Glutamatergic neuron (in vitro differentiated cells): Measurements from ENCODE around the gene MPP4. TPM values are rescaled to one million over a fixed set of nuclear protein-coding genes. Genes with fewer than 3 reads are reported as not detected.

Experiments used
- DNase-seq: peaks from one replicate; pipeline ENCODE4 v3.0.0; 2022
- H3K27ac Mint-ChIP-seq: one replicate; pipeline ENCODE4 v1.8.0; 2020; ENCODE audit warnings: mild to moderate bottlenecking, mixed read lengths, inconsistent platforms; ENCODE audit not compliant: unreplicated experiment
- H3K27me3 Mint-ChIP-seq: one replicate; pipeline ENCODE4 v1.8.0; 2020; ENCODE audit warnings: mild to moderate bottlenecking, moderate library complexity, mixed read lengths, inconsistent platforms; ENCODE audit not compliant: unreplicated experiment
- H3K36me3 Mint-ChIP-seq: one replicate; pipeline ENCODE4 v1.8.0; 2020; ENCODE audit warnings: mild to moderate bottlenecking, mixed read lengths, inconsistent platforms; ENCODE audit not compliant: unreplicated experiment
- H3K4me1 Mint-ChIP-seq: one replicate; pipeline ENCODE4 v1.8.0; 2020; ENCODE audit warnings: mild to moderate bottlenecking, low read depth, mixed read lengths, inconsistent platforms; ENCODE audit not compliant: unreplicated experiment
- H3K4me3 Mint-ChIP-seq: one replicate; pipeline ENCODE4 v1.8.0; 2020; ENCODE audit warnings: mild to moderate bottlenecking, mixed read lengths, inconsistent platforms; ENCODE audit not compliant: unreplicated experiment
- H3K9me3 Mint-ChIP-seq: one replicate; pipeline ENCODE4 v1.8.0; 2020; ENCODE audit warnings: mild to moderate bottlenecking, moderate library complexity, mixed read lengths, inconsistent platforms; ENCODE audit not compliant: unreplicated experiment
- CTCF ChIP-seq: fragments of 200-600 bp; sonication (generic); IDR thresholded peaks from one replicate; pipeline ENCODE4 v1.5.0; 2021; ENCODE audit not compliant: partially characterized antibody, unreplicated experiment
- total RNA-seq: library from RNA; stranded (reverse); fragmentation: NEBNext Ultra II Directional; extraction: Animal tissue kit (Norgen Biotek cat#: 25700); gene quantifications from one replicate; pipeline ENCODE4 v1.2.1, GENCODE V29; 2021; ENCODE audit not compliant: unreplicated experiment

Gene MPP4
- total RNA-seq, 1 donor from 2014 or later, result 0.25 TPM

GRCh38 chr2:201656102-201656501 lies 42.3 kb downstream of the MPP4 start:
- Mint-ChIP-seq H3K27me3 (no peaks in the 10 kb centered on the region), H3K27ac (no peak overlapping the region), H3K4me3 (no peak overlapping the region), H3K36me3 (no peaks in the 10 kb centered on the region), H3K4me1 (no peaks in the 10 kb centered on the region), H3K9me3 (no peaks in the 10 kb centered on the region)
- no peak for TF ChIP-seq CTCF
- no peak for DNase-seq

GRCh38 chr2:201654616-201655384 lies 43.6 kb downstream of the MPP4 start:
- no peak for DNase-seq
- Mint-ChIP-seq H3K9me3 (no peaks in the 10 kb centered on the region), H3K27me3 (no peaks in the 10 kb centered on the region), H3K4me3 (no peak overlapping the region), H3K4me1 (no peaks in the 10 kb centered on the region), H3K36me3 (no peaks in the 10 kb centered on the region), H3K27ac (no peak overlapping the region)
- TF ChIP-seq CTCF, result no peak

GRCh38 chr2:201653221-201653620 lies 45.2 kb downstream of the MPP4 start:
- Mint-ChIP-seq H3K27me3 (no peaks in the 10 kb centered on the region), H3K9me3 (no peaks in the 10 kb centered on the region), H3K27ac (no peak overlapping the region), H3K36me3 (no peaks in the 10 kb centered on the region), H3K4me3 (no peak overlapping the region), H3K4me1 (no peaks in the 10 kb centered on the region)
- no peak for DNase-seq
- TF ChIP-seq CTCF, result no peak

DNA sequence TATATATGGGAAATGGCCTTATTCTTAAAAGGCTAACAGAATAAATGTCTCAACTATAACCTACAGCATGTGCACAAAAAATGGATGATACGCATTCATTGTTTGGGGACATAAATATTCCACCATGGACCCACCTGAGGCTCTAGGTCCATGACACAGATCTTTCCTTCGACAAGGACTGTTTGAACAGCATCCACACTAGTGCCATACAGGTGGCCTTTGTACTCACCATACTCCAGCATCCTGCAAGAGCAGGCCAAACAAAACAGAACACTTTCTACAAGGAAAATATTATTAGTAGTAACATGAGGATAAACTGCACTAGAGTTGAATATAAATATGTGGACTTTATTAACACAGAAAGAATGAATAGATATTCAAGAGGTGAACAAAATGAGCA lies 49.0 kb downstream of the MPP4 start:
- Mint-ChIP-seq H3K27me3 (no peaks in the 10 kb centered on the region), H3K4me1 (no peaks in the 10 kb centered on the region), H3K27ac (no peak overlapping the region), H3K9me3 (no peaks in the 10 kb centered on the region), H3K4me3 (no peak overlapping the region), H3K36me3 (no peaks in the 10 kb centered on the region)
- no peak for DNase-seq
- no peak for TF ChIP-seq CTCF

GRCh38 chr2:201647431-201647830 lies 51.0 kb downstream of the MPP4 start:
- Mint-ChIP-seq H3K27ac (no peak overlapping the region), H3K36me3 (no peaks in the 10 kb centered on the region), H3K4me1 (peaks cover 2% of the 10 kb centered on the region), H3K27me3 (peaks cover 2% of the 10 kb centered on the region), H3K9me3 (peaks cover 3% of the 10 kb centered on the region), H3K4me3 (no peak overlapping the region)
- no peak for TF ChIP-seq CTCF
- no peak for DNase-seq
